ENCODE results near the gene MAP2K5.

MAP2K5 gene

DNA sequence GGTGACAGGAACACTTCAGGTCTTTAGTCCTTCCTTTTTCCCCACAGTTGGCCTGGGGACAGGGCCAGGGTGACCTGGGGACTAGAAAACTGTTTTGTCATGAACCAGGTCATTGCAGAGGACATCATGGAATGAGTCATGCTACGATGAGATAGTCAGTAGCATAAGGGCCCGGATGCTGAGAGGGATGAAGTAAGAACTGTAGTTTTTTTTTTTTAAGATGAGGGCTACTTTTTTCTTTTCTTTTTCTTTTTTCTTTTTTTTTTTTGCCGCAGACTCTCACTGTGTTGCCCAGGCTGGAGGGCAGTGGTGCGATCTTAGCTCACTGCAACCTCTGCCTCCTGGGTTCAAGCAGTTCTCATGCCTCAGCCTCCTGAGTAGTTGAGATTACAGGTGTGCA lies 8.0 kb downstream of the MAP2K5 start (continued):
- TF ChIP-seq, protein P1, sequence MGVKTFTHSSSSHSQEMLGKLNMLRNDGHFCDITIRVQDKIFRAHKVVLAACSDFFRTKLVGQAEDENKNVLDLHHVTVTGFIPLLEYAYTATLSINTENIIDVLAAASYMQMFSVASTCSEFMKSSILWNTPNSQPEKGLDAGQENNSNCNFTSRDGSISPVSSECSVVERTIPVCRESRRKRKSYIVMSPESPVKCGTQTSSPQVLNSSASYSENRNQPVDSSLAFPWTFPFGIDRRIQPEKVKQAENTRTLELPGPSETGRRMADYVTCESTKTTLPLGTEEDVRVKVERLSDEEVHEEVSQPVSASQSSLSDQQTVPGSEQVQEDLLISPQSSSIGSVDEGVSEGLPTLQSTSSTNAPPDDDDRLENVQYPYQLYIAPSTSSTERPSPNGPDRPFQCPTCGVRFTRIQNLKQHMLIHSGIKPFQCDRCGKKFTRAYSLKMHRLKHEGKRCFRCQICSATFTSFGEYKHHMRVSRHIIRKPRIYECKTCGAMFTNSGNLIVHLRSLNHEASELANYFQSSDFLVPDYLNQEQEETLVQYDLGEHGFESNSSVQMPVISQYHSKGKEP (tag by site-specific recombination; IDR thresholded peaks at IDR 0.05): no peak
- TF ChIP-seq ZNF48 (tag by site-specific recombination; IDR thresholded peaks at IDR 0.05) (no peak), TRIM28 (IDR thresholded peaks at IDR 0.05; ENCODE audit: borderline replicate concordance, low read length) (no peak), ZNF174 (tag by site-specific recombination; IDR thresholded peaks at IDR 0.05) (no peak), SETDB1 (IDR thresholded peaks at IDR 0.05; ENCODE audit: insufficient read length, low read length) (no peak), ZNF155 (tag by site-specific recombination; IDR thresholded peaks at IDR 0.05) (no peak), ZNF585B (tag by site-specific recombination; IDR thresholded peaks at IDR 0.05) (peak; percentile 20; the same call in 1 of the 2 replicates), KLF17 (tag by site-specific recombination; IDR thresholded peaks at IDR 0.05) (peak; percentile 60; the same call in 1 of the 2 replicates), ZNF404 (tag by site-specific recombination; IDR thresholded peaks at IDR 0.05) (no peak), ZFP41 (tag by site-specific recombination; IDR thresholded peaks at IDR 0.05; ENCODE audit: borderline replicate concordance) (no peak), ZNF837 (tag by site-specific recombination; IDR thresholded peaks at IDR 0.05) (no peak), ZNF843 (tag by site-specific recombination; IDR thresholded peaks at IDR 0.05) (0 out of 2 replicates have a peak, but pooled peaks have one; percentile 15), ZNF292 (tag by site-specific recombination; IDR thresholded peaks at IDR 0.05; ENCODE audit: borderline replicate concordance, low read depth) (no peak), ZNF362 (tag by site-specific recombination; IDR thresholded peaks at IDR 0.05) (peak; percentile 99), BCL11B (tag by site-specific recombination; IDR thresholded peaks at IDR 0.05; ENCODE audit: low read depth) (no peak), HOXC10 (CRISPR knock-in tag; IDR thresholded peaks at IDR 0.05) (no peak), ZBTB17 (tag by site-specific recombination; IDR thresholded peaks at IDR 0.05) (no peak), ZBTB21 (tag by site-specific recombination; IDR thresholded peaks at IDR 0.05) (peak; percentile 84), YY1 (tag by site-specific recombination; IDR thresholded peaks at IDR 0.05) (no peak), ZNF654 (tag by site-specific recombination; IDR thresholded peaks at IDR 0.05; ENCODE audit: low read depth) (no peak), ZNF768 (tag by site-specific recombination; IDR thresholded peaks at IDR 0.05) (no peak), ZNF610 (tag by site-specific recombination; IDR thresholded peaks at IDR 0.05; ENCODE audit: borderline replicate concordance) (no peak), WT1 (tag by site-specific recombination; IDR thresholded peaks at IDR 0.05) (no peak)
- TF ChIP-seq, protein P2, sequence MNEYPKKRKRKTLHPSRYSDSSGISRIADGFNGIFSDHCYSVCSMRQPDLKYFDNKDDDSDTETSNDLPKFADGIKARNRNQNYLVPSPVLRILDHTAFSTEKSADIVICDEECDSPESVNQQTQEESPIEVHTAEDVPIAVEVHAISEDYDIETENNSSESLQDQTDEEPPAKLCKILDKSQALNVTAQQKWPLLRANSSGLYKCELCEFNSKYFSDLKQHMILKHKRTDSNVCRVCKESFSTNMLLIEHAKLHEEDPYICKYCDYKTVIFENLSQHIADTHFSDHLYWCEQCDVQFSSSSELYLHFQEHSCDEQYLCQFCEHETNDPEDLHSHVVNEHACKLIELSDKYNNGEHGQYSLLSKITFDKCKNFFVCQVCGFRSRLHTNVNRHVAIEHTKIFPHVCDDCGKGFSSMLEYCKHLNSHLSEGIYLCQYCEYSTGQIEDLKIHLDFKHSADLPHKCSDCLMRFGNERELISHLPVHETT (tag by site-specific recombination; IDR thresholded peaks at IDR 0.05): 0 out of 2 replicates have a peak, but pooled peaks have one; percentile 72
- TF ChIP-seq, protein P3, sequence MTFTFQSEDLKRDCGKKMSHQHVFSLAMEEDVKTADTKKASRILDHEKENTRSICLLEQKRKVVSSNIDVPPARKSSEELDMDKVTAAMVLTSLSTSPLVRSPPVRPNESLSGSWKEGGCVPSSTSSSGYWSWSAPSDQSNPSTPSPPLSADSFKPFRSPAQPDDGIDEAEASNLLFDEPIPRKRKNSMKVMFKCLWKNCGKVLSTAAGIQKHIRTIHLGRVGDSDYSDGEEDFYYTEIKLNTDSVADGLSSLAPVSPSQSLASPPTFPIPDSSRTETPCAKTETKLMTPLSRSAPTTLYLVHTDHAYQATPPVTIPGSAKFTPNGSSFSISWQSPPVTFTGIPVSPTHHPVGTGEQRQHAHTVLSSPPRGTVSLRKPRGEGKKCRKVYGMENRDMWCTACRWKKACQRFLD (tag by site-specific recombination; IDR thresholded peaks at IDR 0.05): no peak
- TF ChIP-seq, protein P4, sequence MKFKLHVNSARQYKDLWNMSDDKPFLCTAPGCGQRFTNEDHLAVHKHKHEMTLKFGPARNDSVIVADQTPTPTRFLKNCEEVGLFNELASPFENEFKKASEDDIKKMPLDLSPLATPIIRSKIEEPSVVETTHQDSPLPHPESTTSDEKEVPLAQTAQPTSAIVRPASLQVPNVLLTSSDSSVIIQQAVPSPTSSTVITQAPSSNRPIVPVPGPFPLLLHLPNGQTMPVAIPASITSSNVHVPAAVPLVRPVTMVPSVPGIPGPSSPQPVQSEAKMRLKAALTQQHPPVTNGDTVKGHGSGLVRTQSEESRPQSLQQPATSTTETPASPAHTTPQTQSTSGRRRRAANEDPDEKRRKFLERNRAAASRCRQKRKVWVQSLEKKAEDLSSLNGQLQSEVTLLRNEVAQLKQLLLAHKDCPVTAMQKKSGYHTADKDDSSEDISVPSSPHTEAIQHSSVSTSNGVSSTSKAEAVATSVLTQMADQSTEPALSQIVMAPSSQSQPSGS (tag by site-specific recombination; IDR thresholded peaks at IDR 0.05; ENCODE audit: low read depth): peak; percentile 62
- TF ChIP-seq, protein P5, sequence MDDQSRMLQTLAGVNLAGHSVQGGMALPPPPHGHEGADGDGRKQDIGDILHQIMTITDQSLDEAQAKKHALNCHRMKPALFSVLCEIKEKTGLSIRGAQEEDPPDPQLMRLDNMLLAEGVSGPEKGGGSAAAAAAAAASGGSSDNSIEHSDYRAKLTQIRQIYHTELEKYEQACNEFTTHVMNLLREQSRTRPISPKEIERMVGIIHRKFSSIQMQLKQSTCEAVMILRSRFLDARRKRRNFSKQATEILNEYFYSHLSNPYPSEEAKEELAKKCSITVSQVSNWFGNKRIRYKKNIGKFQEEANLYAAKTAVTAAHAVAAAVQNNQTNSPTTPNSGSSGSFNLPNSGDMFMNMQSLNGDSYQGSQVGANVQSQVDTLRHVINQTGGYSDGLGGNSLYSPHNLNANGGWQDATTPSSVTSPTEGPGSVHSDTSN (CRISPR knock-in tag; IDR thresholded peaks at IDR 0.05): no peak
- TF ChIP-seq, protein P6, sequence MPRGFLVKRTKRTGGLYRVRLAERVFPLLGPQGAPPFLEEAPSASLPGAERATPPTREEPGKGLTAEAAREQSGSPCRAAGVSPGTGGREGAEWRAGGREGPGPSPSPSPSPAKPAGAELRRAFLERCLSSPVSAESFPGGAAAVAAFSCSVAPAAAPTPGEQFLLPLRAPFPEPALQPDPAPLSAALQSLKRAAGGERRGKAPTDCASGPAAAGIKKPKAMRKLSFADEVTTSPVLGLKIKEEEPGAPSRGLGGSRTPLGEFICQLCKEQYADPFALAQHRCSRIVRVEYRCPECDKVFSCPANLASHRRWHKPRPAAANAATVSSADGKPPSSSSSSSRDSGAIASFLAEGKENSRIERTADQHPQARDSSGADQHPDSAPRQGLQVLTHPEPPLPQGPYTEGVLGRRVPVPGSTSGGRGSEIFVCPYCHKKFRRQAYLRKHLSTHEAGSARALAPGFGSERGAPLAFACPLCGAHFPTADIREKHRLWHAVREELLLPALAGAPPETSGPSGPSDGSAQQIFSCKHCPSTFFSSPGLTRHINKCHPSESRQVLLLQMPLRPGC (tag by site-specific recombination; IDR thresholded peaks at IDR 0.05): peak; percentile 63; the same call in 1 of the 2 replicates
- TF ChIP-seq, protein P7, sequence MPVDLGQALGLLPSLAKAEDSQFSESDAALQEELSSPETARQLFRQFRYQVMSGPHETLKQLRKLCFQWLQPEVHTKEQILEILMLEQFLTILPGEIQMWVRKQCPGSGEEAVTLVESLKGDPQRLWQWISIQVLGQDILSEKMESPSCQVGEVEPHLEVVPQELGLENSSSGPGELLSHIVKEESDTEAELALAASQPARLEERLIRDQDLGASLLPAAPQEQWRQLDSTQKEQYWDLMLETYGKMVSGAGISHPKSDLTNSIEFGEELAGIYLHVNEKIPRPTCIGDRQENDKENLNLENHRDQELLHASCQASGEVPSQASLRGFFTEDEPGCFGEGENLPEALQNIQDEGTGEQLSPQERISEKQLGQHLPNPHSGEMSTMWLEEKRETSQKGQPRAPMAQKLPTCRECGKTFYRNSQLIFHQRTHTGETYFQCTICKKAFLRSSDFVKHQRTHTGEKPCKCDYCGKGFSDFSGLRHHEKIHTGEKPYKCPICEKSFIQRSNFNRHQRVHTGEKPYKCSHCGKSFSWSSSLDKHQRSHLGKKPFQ (tag by site-specific recombination; IDR thresholded peaks at IDR 0.05): no peak
